Stimulated activated CD8-positive, alpha-beta memory T cell treated with anti-CD3 and anti-CD28 coated beads, Interleukin-4, amount 100 ng/mL, for 1 hour (primary cell): ENCODE results near the gene TJP1.
"Not testable (repeated sequence)": the region's sequence is repeated elsewhere in the genome, so short reads cannot be mapped to it uniquely, and the experiment has no call there.

ENCODE experiments used
- DNase-seq, 2 donors: peaks; one replicate each; pipeline ENCODE4 v3.0.0-alpha.2; 2020; ENCODE audit warnings: low read depth in 2 of 2, low spot score in 1 of 2

Gene TJP1

GRCh38 chr15:29708519-29708918 is 113.7 kb downstream of the TJP1 start:
- DNase-seq = no peak

DNA sequence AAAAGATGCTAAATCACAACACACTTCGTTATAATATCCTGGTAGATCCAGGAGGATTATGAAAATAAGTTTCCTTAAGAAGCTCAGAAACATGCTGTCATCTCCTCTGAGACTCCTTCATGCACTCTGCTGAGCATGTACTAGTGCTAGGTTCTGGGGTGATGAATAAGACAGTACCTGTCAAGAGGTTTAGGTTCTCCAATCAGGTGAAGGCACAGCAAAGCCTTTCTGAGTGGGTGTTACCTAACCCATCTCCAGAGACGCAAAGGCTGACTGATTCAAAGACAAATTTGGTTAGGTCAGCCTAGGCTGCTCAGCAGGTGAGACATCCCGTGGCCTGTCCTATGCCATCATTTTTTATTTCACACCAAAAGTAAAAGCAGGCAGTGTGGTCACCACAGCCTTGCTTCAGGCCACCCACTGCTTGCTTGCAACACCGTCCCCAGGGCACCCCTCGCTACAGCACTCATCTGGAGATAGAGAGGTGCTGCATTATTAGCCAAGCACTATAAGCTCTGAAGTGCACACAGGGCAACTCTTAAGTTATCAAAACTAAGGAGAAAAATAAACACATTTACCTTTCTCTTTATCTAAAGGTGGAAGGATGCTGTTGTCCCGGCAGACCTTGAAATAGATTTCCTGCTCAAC is 117.2 kb downstream of the TJP1 start:
- DNase-seq = no peak

DNA sequence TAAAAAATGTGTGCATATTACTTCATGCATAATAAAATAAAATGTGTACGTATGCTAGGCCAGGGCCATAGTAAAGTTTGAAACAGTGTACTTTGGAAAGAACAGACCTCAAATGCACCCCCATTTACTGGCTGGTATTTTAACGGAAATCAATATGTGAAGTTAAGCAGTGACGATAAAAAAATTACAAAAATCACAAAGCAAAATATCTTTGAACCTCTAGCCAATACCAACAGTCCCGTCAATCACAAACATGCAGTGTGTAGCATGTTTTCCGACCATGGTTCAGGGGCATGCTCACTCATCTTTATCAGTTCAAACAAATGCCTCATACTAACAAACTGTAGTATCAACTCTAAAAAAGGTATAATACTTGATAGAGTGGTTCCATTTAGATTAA is 121.1 kb downstream of the TJP1 start:
- no peak for DNase-seq

GRCh38 chr15:29700296-29700695 is 122.0 kb downstream of the TJP1 start:
- DNase-seq = no peak

DNA sequence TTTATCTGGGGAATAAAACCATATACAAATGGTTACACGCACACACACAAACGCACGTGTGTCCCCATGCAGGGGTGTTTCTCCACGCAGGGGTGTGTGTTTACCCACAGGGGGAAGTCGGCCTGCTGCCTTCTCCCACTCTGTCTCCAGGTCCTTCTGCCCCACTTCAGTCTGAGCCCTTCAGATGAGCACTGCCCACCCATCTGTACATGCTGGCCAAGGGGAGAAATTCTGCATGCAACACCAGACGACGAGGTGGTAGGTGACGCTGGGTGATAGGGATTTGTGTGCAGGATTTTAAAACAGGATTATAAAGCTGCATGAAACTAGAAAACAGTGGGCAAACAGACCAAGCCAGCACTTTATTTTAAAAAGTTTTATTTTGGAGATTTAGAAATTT is 122.5 kb downstream of the TJP1 start:
- DNase-seq = no peak

GRCh38 chr15:29698030-29698701 is 124.1 kb downstream of the TJP1 start:
- no peak for DNase-seq

GRCh38 chr15:29696950-29697738 is 125.1 kb downstream of the TJP1 start:
- no peak for DNase-seq

DNA sequence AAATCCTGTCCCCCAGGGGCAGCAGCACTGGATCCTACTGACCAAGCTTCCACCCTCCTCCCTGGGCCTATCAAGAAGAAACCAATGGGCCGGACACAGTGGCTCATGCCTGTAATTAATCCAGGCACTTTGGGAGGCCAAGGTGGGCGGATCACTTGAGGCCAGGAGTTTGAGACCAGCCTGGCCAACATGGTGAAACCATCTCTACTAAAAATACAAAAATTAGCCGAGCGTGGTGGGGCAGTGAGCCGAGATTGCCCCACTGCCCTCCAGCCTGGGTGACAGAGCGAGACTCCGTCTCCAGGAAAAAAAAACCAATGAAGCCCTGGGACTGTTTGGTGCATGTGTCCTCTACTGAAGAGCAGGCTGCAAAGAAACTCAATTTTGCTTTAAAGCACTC is 125.8 kb downstream of the TJP1 start:
- DNase-seq = not testable (repeated sequence)

GRCh38 chr15:29695489-29696167 is 126.6 kb downstream of the TJP1 start:
- DNase-seq = no peak

GRCh38 chr15:29693225-29693624 is 129.0 kb downstream of the TJP1 start:
- DNase-seq = no peak

DNA sequence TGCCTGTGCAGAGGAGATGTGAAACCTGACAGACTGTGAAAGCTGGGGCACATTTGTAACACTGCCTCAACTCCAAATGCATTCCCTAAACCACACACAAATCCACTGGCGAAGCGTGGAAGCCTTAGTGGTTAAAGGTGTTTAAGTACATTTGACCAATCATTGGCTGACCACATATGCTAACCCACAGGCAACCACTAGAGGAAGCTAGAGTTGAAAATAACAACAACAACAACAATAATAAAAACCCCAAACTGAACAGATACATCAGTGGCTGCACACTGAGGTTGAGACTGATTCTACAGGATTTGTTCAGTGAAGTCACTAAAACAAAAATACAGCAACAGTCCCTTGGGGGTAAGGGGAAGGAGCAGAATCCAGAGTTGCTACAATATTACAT is 129.7 kb downstream of the TJP1 start:
- DNase-seq = no peak

GRCh38 chr15:29690765-29691475 is 131.3 kb downstream of the TJP1 start:
- DNase-seq = no peak

- no peak for DNase-seq
Measured at GRCh38 chr15:29689287-29689986, 132.8 kb downstream of the TJP1 start.

GRCh38 chr15:29688506-29689286 is 133.6 kb downstream of the TJP1 start:
- DNase-seq = no peak

DNA sequence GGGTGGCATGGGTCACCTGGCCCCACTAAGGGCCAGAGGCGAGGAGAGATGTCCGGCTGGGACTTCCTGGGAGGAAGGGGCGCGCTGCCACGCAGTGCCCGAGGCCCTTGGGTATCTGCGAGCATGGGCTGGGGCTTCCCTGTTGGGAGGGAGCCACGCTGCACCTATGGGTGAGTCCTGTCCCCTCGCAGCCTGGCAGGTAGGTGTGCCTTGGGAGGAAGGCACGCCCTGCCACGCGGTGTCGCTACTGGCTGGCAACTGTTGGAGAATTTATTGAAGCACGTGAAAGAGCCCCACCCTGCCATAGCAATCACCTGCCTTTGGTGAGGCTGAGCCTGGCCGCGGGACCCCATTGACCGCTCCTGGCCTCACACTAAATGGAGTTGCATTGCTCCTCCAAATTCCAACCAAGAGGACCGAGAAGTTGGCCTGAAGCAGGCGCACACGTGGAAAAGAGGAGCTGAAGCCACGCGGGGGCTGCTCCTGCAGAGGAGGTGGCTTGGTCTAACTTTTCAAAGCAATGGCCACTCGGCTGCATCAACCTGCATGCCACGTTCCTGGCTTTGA is 134.2 kb downstream of the TJP1 start:
- DNase-seq = no peak

- no peak for DNase-seq
Measured at GRCh38 chr15:29687204-29687815, 135.0 kb downstream of the TJP1 start.

GRCh38 chr15:29686445-29687203 is 135.6 kb downstream of the TJP1 start:
- no peak for DNase-seq

- no peak for DNase-seq
Measured at GRCh38 chr15:29686079-29686425, 136.2 kb downstream of the TJP1 start.
